Sigmoid colon (tissue), 7 donors: ENCODE results near the gene VPS13D. TPM values are rescaled to one million over a fixed set of nuclear protein-coding genes. Genes with fewer than 3 reads are reported as not detected.
"Not testable (repeated sequence)": the region's sequence is repeated elsewhere in the genome, so short reads cannot be mapped to it uniquely, and the experiment has no call there.

Source experiments
- DNase-seq: peaks from one replicate; pipeline ENCODE4 v3.0.0-alpha.2; 2019
- H3K27ac ChIP-seq, 4 donors: fragments of 200-600 bp; sonication (generic); one replicate each; pipeline ENCODE4 v1.5.1; 2016 to 2019; ENCODE audit warnings: mild to moderate bottlenecking in 1 of 4
- H3K27me3 ChIP-seq, 3 donors: fragments of 200-600 bp; sonication (generic); one replicate each; pipeline ENCODE4 v1.5.1; 2019; ENCODE audit warnings: mild to moderate bottlenecking in 1 of 3
- H3K36me3 ChIP-seq, 4 donors: fragments of 200-600 bp; sonication (generic); one replicate each; pipeline ENCODE4 v1.5.1; 2016 to 2019
- H3K4me1 ChIP-seq, 4 donors: fragments of 200-600 bp; sonication (generic); one replicate each; pipeline ENCODE4 v1.5.1; 2017 to 2019
- H3K4me3 ChIP-seq, 4 donors: fragments of 200-600 bp; sonication (generic); one replicate each; pipeline ENCODE4 v1.5.1; 2017 to 2019; ENCODE audit warnings: mild to moderate bottlenecking in 2 of 4, moderate library complexity in 1 of 4
- H3K9me3 ChIP-seq, 4 donors: fragments of 200-600 bp in 3 of 4; sonication (generic) in 3 of 4; one replicate each; pipeline versions ENCODE4 v1.5.1 to v1.6.1; 2013 to 2019
- EP300 ChIP-seq, 4 donors: sonication (generic); formaldehyde crosslinking; IDR thresholded peaks; one replicate each; pipeline ENCODE4 v1.6.1; 2017; ENCODE audit warnings: antibody characterized with exemption in 4 of 4
- POLR2A ChIP-seq, 2 donors: fragments of 450-650 bp; IDR thresholded peaks; one replicate each; pipeline ENCODE4 v1.6.1; 2016; ENCODE audit warnings: antibody characterized with exemption in 2 of 2, mild to moderate bottlenecking in 2 of 2, moderate library complexity in 2 of 2
- POLR2AphosphoS5 ChIP-seq, 4 donors: sonication (generic); formaldehyde crosslinking; IDR thresholded peaks; one replicate each; pipeline ENCODE4 v1.6.1; 2017; ENCODE audit warnings: antibody characterized with exemption in 4 of 4
- WGBS, 2 donors: extraction: QIAGEN DNeasy Blood & Tissue Kit; methylation state at CpG; one replicate each; pipeline ENCODE4 v1.1.7; 2013; 5-methylcytosine and 5-hydroxymethylcytosine counted together
- intact Hi-C: fragments of 100-400 bp; cut with DNase I; formaldehyde crosslinking; loops from one replicate; pipeline ENCODE4 v1.15.1; 2023
- polyA plus RNA-seq, 3 donors: library from polyadenylated mRNA; stranded (reverse); fragments of 200-250 nt; gene quantifications; one replicate each; pipeline ENCODE4 v1.2.3, GENCODE V29; 2013
- total RNA-seq, 4 donors: library from RNA; depleted of rRNA; stranded (reverse); fragments of >200 nt; gene quantifications; one replicate each; pipeline ENCODE4 v1.1.0, GENCODE V29; 2016
- TF ChIP-seq, protein P1 (sequence below), 4 experiments: fragments of 450-650 bp in 3 of 4; fragments of 200-600 bp in 1 of 4; IDR thresholded peaks; one replicate each; pipeline ENCODE4 v1.5.1; 2016 to 2019; ENCODE audit warnings: antibody characterized with exemption in 4 of 4, mild to moderate bottlenecking in 3 of 4, moderate library complexity in 2 of 4
- donor health status: healthy with polysubstance abuse.
- donor health status: Bipolar disorder and iron deficiency.
- donor health status: healthy.

Gene VPS13D
- total and polyA plus RNA-seq, 7 donors, result 7.6 to 90.8 (median 49.7) TPM

DNA sequence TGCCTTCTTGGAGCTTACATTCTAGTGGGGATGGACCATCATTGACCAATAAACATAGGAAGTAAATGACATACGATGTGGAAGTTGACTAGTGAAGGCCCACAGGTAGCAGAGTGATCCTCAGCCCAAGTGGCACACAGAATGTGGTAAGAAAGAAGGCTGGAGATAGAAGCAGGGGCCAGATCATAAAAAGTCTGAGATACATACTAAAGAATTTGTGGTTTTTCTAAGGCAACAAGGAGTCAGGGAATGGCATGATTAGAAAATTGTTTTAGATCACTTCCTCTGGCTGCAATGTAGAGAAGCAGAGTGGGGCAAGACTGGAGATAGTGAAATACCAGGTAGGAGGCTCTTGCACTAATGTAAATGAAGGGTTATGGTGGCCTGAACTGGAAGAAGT, 154.0 kb downstream of the VPS13D start:
- H3K36me3 ChIP-seq, result peaks cover 6 to 80% (median 45%) of the 10 kb centered on the region in 4 donors
- 90 to 96% methylated on average over 1 of the region's 1 CpG for WGBS, 2 donors

GRCh38 chr1:12384836-12385456, 155.1 kb downstream of the VPS13D start:
- TF ChIP-seq POLR2A (IDR thresholded peaks at IDR 0.05) (no peak), POLR2AphosphoS5 (IDR thresholded peaks at IDR 0.05) (no peak), EP300 (IDR thresholded peaks at IDR 0.05) (no peak)
- TF ChIP-seq, protein P1, sequence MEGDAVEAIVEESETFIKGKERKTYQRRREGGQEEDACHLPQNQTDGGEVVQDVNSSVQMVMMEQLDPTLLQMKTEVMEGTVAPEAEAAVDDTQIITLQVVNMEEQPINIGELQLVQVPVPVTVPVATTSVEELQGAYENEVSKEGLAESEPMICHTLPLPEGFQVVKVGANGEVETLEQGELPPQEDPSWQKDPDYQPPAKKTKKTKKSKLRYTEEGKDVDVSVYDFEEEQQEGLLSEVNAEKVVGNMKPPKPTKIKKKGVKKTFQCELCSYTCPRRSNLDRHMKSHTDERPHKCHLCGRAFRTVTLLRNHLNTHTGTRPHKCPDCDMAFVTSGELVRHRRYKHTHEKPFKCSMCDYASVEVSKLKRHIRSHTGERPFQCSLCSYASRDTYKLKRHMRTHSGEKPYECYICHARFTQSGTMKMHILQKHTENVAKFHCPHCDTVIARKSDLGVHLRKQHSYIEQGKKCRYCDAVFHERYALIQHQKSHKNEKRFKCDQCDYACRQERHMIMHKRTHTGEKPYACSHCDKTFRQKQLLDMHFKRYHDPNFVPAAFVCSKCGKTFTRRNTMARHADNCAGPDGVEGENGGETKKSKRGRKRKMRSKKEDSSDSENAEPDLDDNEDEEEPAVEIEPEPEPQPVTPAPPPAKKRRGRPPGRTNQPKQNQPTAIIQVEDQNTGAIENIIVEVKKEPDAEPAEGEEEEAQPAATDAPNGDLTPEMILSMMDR (IDR thresholded peaks at IDR 0.05), result no peak
- peaks cover 0 to 22% (median 13%) of the 10 kb centered on the region in 4 donors for H3K4me1 ChIP-seq
- no peak overlapping the region for H3K4me3 ChIP-seq
- H3K36me3 ChIP-seq, result peaks cover 6 to 79% (median 43%) of the 10 kb centered on the region in 4 donors
- peaks cover 0 to 6% (median 0%) of the 10 kb centered on the region in 4 donors for H3K9me3 ChIP-seq
- no peak overlapping the region for H3K27ac ChIP-seq
- WGBS, 2 donors, result 56 to 71% methylated on average over 8 of the region's 8 CpGs
- DNase-seq, result no peak
- no peaks in the 10 kb centered on the region for H3K27me3 ChIP-seq
- intact Hi-C loops, result no loop called here

More for the DNA sequence above, 154.0 kb downstream of the VPS13D start:
- Histone ChIP-seq H3K4me1 (peaks cover 0 to 24% (median 13%) of the 10 kb centered on the region in 4 donors), H3K4me3 (no peak overlapping the region), H3K9me3 (peaks cover 0 to 6% (median 0%) of the 10 kb centered on the region in 4 donors), H3K27me3 (no peaks in the 10 kb centered on the region), H3K27ac (no peak overlapping the region)
- intact Hi-C loops, result no loop called here
- DNase-seq, result no peak
- TF ChIP-seq POLR2A (IDR thresholded peaks at IDR 0.05) (no peak), EP300 (IDR thresholded peaks at IDR 0.05) (no peak), POLR2AphosphoS5 (IDR thresholded peaks at IDR 0.05) (no peak)
- TF ChIP-seq, protein P1 (IDR thresholded peaks at IDR 0.05), result no peak

GRCh38 chr1:12386130-12386529, 156.3 kb downstream of the VPS13D start:
- intact Hi-C loops, result no loop called here
- Histone ChIP-seq H3K27me3 (no peaks in the 10 kb centered on the region), H3K4me3 (no peak overlapping the region), H3K36me3 (peaks cover 6 to 83% (median 46%) of the 10 kb centered on the region in 4 donors), H3K4me1 (peaks cover 0 to 11% (median 7%) of the 10 kb centered on the region in 4 donors), H3K27ac (no peak overlapping the region), H3K9me3 (peaks cover 0 to 6% (median 0%) of the 10 kb centered on the region in 4 donors)
- DNase-seq, result no peak
- TF ChIP-seq POLR2AphosphoS5 (IDR thresholded peaks at IDR 0.05) (no peak), POLR2A (IDR thresholded peaks at IDR 0.05) (no peak), EP300 (IDR thresholded peaks at IDR 0.05) (no peak)
- TF ChIP-seq, protein P1 (IDR thresholded peaks at IDR 0.05), result no peak
- 80 to 93% methylated on average over 1 of the region's 1 CpG for WGBS, 2 donors

DNA sequence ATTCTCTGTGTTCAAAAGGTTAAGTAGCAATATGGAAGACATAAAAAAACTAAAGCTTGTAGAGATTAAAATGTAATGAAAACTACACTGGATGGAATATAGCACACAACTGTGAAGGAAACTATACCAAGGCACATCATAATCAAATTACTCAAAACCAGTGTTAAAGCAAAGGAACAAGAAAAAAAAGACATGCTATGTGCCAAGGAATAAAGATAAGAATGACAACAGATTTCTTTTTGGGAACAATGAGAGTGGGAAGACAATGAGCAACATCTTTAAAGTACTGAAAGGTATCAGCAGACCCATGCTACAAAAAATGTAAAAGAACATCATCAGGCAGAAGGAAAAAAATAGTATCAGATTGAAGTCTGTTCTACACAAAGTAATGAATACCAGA, 157.8 kb downstream of the VPS13D start:
- TF ChIP-seq POLR2AphosphoS5 (IDR thresholded peaks at IDR 0.05), result no peak
- peaks cover 0 to 6% (median 0%) of the 10 kb centered on the region in 4 donors for H3K9me3 ChIP-seq
- no peaks in the 10 kb centered on the region for H3K4me1 ChIP-seq
- intact Hi-C loops, result no loop called here
- H3K4me3 ChIP-seq, result no peak overlapping the region
- H3K36me3 ChIP-seq, result peaks cover 6 to 83% (median 46%) of the 10 kb centered on the region in 4 donors
- no peak overlapping the region for H3K27ac ChIP-seq
- no peak for DNase-seq
- no peaks in the 10 kb centered on the region for H3K27me3 ChIP-seq

- H3K36me3 ChIP-seq, result peaks cover 6 to 60% (median 31%) of the 10 kb centered on the region in 4 donors
These were observed 160.5 kb downstream of the VPS13D start for GRCh38 chr1:12390296-12390695.

More at GRCh38 chr1:12390296-12390695, 160.5 kb downstream of the VPS13D start:
- DNase-seq, H3K27ac ChIP-seq, H3K4me3 ChIP-seq, H3K9me3 ChIP-seq, H3K4me1 ChIP-seq, intact Hi-C loops, H3K27me3 ChIP-seq: not testable (repeated sequence)
- 96 to 98% methylated on average over 4 of the region's 4 CpGs for WGBS, 2 donors
